ENCODE results near the gene GPC1.

DNA sequence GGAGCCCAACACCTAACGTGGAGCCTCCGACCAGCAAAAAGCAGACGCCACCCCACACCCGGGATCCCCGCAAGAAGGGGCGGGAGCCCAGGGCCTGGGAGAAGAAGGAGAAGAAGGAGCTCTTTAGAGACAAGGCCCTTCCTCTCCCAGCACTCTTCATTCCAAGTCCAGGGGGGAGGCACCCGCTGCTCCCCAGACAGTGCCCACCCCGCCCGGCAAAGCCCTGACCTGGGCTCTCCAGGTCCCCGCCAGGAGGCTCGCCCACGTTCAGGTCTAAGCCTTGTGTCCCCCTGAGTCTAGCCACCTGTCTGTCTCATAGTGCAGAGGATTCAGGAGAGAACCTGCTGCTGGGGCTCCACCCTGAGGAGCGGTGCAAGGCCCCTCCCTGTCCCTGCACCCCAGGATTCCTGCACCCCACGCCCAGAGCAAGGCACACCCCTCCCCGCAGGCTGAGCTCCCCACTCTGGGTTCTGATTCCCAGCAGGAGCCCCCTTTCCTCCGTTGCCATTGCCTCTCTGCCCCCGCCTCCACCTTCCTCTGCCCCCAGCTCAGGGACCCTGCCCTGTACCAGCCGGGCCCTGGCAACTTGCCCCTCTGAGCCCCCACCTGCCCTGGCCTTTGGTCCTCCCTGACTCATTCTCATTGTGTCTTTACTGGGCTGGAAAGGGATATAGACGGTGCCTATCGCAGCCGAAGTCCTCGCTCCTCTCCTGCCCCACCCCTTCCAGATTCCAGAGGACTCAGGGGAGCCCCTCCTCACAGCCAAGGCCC is 33.5 kb upstream of the GPC1 start:
- TF ChIP-seq, protein P1, sequence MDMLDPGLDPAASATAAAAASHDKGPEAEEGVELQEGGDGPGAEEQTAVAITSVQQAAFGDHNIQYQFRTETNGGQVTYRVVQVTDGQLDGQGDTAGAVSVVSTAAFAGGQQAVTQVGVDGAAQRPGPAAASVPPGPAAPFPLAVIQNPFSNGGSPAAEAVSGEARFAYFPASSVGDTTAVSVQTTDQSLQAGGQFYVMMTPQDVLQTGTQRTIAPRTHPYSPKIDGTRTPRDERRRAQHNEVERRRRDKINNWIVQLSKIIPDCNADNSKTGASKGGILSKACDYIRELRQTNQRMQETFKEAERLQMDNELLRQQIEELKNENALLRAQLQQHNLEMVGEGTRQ (IDR thresholded peaks at IDR 0.05; ENCODE audit: borderline replicate concordance, low read depth, low read length): no peak
- TF ChIP-seq FOXM1 (IDR thresholded peaks at IDR 0.05; ENCODE audit: low read depth, low read length): no peak
- TF ChIP-seq, protein P2, sequence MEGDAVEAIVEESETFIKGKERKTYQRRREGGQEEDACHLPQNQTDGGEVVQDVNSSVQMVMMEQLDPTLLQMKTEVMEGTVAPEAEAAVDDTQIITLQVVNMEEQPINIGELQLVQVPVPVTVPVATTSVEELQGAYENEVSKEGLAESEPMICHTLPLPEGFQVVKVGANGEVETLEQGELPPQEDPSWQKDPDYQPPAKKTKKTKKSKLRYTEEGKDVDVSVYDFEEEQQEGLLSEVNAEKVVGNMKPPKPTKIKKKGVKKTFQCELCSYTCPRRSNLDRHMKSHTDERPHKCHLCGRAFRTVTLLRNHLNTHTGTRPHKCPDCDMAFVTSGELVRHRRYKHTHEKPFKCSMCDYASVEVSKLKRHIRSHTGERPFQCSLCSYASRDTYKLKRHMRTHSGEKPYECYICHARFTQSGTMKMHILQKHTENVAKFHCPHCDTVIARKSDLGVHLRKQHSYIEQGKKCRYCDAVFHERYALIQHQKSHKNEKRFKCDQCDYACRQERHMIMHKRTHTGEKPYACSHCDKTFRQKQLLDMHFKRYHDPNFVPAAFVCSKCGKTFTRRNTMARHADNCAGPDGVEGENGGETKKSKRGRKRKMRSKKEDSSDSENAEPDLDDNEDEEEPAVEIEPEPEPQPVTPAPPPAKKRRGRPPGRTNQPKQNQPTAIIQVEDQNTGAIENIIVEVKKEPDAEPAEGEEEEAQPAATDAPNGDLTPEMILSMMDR (IDR thresholded peaks at IDR 0.05 in 2 of 3, conservative IDR thresholded peaks at IDR 0.05 in 1 of 3; ENCODE audit: control insufficient read depth in 2 of 3, extremely low read depth in 1 of 3, insufficient read depth in 1 of 3, low read depth in 3 of 3, low read length in 3 of 3): no peak
- TF ChIP-seq POLR2AphosphoS5 (IDR thresholded peaks at IDR 0.05; ENCODE audit: low read length): no peak
- TF ChIP-seq, protein P3, sequence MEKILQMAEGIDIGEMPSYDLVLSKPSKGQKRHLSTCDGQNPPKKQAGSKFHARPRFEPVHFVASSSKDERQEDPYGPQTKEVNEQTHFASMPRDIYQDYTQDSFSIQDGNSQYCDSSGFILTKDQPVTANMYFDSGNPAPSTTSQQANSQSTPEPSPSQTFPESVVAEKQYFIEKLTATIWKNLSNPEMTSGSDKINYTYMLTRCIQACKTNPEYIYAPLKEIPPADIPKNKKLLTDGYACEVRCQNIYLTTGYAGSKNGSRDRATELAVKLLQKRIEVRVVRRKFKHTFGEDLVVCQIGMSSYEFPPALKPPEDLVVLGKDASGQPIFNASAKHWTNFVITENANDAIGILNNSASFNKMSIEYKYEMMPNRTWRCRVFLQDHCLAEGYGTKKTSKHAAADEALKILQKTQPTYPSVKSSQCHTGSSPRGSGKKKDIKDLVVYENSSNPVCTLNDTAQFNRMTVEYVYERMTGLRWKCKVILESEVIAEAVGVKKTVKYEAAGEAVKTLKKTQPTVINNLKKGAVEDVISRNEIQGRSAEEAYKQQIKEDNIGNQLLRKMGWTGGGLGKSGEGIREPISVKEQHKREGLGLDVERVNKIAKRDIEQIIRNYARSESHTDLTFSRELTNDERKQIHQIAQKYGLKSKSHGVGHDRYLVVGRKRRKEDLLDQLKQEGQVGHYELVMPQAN (conservative IDR thresholded peaks at IDR 0.05): no peak
- TF ChIP-seq ZNF24 (IDR thresholded peaks at IDR 0.05): no peak
- TF ChIP-seq CEBPB (IDR thresholded peaks at IDR 0.05; ENCODE audit: borderline replicate concordance in 1 of 2, low read depth in 2 of 2, low read length in 2 of 2): no peak
- no peak for TF ChIP-seq POLR2A (IDR thresholded peaks at IDR 0.05; ENCODE audit: low read depth, low read length)
- no peak for TF ChIP-seq CREB1 (IDR thresholded peaks at IDR 0.05; ENCODE audit: low read depth)
